ENCODE results near the gene CEP19.

CEP19 gene

DNA sequence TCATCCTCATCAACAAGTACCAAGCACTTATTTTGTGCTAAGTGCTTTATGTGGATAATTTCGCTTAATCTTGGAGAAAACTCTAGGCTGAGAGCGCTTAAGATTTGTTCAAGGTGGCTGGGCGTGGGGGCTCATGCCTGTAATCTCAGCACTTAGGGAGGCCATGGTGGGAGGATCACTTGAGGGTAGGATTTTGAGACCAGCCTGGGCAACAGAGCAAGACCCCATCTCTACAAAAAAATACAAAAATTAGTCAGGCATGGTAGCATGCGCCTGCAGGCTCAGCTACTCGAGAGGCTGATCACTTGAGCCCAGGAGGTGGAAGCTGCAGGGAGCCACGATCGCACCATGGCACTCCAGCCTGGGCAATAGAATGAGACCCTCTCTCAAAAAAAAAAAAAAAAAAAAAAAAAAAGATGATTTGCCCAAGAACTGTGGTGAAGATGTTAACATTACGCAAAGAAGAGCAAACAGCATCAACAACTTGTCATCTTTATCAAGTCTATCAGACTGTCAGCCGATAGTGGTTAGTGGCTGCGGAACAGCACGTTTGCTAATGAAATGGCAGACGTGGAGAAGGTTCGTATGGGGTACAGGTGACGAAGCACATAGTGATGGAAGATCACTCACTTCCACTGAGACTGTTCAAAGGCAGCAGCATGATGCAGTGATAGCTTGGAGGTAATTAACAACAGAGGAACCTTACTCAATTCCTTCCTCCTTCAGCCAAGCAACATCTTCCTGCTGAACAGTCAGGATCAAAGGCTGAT is 44.8 kb downstream of the CEP19 start:
- TF ChIP-seq, protein P1, sequence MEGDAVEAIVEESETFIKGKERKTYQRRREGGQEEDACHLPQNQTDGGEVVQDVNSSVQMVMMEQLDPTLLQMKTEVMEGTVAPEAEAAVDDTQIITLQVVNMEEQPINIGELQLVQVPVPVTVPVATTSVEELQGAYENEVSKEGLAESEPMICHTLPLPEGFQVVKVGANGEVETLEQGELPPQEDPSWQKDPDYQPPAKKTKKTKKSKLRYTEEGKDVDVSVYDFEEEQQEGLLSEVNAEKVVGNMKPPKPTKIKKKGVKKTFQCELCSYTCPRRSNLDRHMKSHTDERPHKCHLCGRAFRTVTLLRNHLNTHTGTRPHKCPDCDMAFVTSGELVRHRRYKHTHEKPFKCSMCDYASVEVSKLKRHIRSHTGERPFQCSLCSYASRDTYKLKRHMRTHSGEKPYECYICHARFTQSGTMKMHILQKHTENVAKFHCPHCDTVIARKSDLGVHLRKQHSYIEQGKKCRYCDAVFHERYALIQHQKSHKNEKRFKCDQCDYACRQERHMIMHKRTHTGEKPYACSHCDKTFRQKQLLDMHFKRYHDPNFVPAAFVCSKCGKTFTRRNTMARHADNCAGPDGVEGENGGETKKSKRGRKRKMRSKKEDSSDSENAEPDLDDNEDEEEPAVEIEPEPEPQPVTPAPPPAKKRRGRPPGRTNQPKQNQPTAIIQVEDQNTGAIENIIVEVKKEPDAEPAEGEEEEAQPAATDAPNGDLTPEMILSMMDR (IDR thresholded peaks at IDR 0.05; ENCODE audit: insufficient read depth, low read length, poor library complexity, severe bottlenecking) = no peak

GRCh38 chr3:196666001-196666867 is 45.8 kb downstream of the CEP19 start:
- Histone ChIP-seq H3K27me3 (replicated peaks; ENCODE audit: control insufficient read depth, insufficient read depth, low read length) (no peaks in the 10 kb centered on the region), H3K36me3 (ENCODE audit: control insufficient read depth, insufficient read depth, low read length) (peaks cover 4% of the 10 kb centered on the region), H3K4me3 (replicated peaks; ENCODE audit: low read depth, low read length) (no peak overlapping the region)
- no peak for DNase-seq (ENCODE audit: extremely low read depth, insufficient read length)
- TF ChIP-seq, protein P1 (IDR thresholded peaks at IDR 0.05; ENCODE audit: insufficient read depth, low read length, poor library complexity, severe bottlenecking) = no peak

More for the DNA sequence above, 44.8 kb downstream of the CEP19 start:
- Histone ChIP-seq H3K36me3 (ENCODE audit: control insufficient read depth, insufficient read depth, low read length) (no peaks in the 10 kb centered on the region; the same call in 1 of the 2 replicates), H3K27me3 (replicated peaks; ENCODE audit: control insufficient read depth, insufficient read depth, low read length) (no peaks in the 10 kb centered on the region), H3K4me3 (replicated peaks; ENCODE audit: low read depth, low read length) (no peak overlapping the region)
- no peak for DNase-seq (ENCODE audit: extremely low read depth, insufficient read length)

GRCh38 chr3:196662711-196663571 is 49.1 kb downstream of the CEP19 start:
- no peak for DNase-seq (ENCODE audit: extremely low read depth, insufficient read length)
- H3K36me3 ChIP-seq (ENCODE audit: control insufficient read depth, insufficient read depth, low read length) = peaks cover 15% of the 10 kb centered on the region
- no peak overlapping the region for H3K4me3 ChIP-seq (replicated peaks; ENCODE audit: low read depth, low read length)
- TF ChIP-seq, protein P1 (IDR thresholded peaks at IDR 0.05; ENCODE audit: insufficient read depth, low read length, poor library complexity, severe bottlenecking) = no peak
- no peaks in the 10 kb centered on the region for H3K27me3 ChIP-seq (replicated peaks; ENCODE audit: control insufficient read depth, insufficient read depth, low read length)

GRCh38 chr3:196662033-196662432 is 50.0 kb downstream of the CEP19 start:
- Histone ChIP-seq H3K4me3 (replicated peaks; ENCODE audit: low read depth, low read length) (no peak overlapping the region), H3K36me3 (ENCODE audit: control insufficient read depth, insufficient read depth, low read length) (peaks cover 17% of the 10 kb centered on the region), H3K27me3 (replicated peaks; ENCODE audit: control insufficient read depth, insufficient read depth, low read length) (no peaks in the 10 kb centered on the region)
- DNase-seq (ENCODE audit: extremely low read depth, insufficient read length) = no peak
- TF ChIP-seq, protein P1 (IDR thresholded peaks at IDR 0.05; ENCODE audit: insufficient read depth, low read length, poor library complexity, severe bottlenecking) = no peak

DNA sequence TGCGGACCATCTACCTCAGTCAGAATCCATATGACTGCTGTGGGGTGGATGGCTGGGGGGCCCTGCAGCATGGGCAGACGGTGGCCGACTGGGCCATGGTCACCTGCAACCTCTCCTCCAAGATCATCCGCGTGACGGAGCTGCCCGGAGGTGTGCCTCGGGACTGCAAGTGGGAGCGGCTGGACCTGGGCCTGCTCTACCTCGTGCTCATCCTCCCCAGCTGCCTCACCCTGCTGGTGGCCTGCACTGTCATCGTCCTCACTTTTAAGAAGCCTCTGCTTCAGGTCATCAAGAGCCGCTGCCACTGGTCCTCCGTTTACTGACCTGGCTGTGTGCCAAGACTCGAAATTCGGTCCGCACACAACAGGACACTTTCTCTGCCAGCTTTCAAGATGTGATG is 50.6 kb downstream of the CEP19 start:
- Histone ChIP-seq H3K36me3 (ENCODE audit: control insufficient read depth, insufficient read depth, low read length) (peaks cover 19% of the 10 kb centered on the region), H3K27me3 (replicated peaks; ENCODE audit: control insufficient read depth, insufficient read depth, low read length) (no peaks in the 10 kb centered on the region), H3K4me3 (replicated peaks; ENCODE audit: low read depth, low read length) (no peak overlapping the region)
- TF ChIP-seq, protein P1 (IDR thresholded peaks at IDR 0.05; ENCODE audit: insufficient read depth, low read length, poor library complexity, severe bottlenecking) = no peak
- no peak for DNase-seq (ENCODE audit: extremely low read depth, insufficient read length)
